Embryonic facial prominence (tissue), 1 donor: Measurements from ENCODE around the gene TSNAXIP1.
"Not testable (repeated sequence)": the region's sequence is repeated elsewhere in the genome, so short reads cannot be mapped to it uniquely, and the experiment has no call there.

ENCODE experiments used
- DNase-seq: peaks from one replicate; pipeline ENCODE4 v3.0.0-alpha.2; 2016; ENCODE audit errors: extremely low spot score

TSNAXIP1 gene

GRCh38 chr16:67833415-67834241 lies 26.9 kb downstream of the TSNAXIP1 start:
- DNase-seq, result peak; percentile 76

- DNase-seq, result no peak
Observed at GRCh38 chr16:67834242-67834614, 27.5 kb downstream of the TSNAXIP1 start.

- DNase-seq, result not testable (repeated sequence)
Observed at GRCh38 chr16:67837190-67837589, 30.5 kb downstream of the TSNAXIP1 start.

- no peak for DNase-seq
Observed at GRCh38 chr16:67837811-67838210, 31.1 kb downstream of the TSNAXIP1 start.

GRCh38 chr16:67841198-67841815 lies 34.6 kb downstream of the TSNAXIP1 start:
- DNase-seq, result no peak

- DNase-seq, result peak; percentile 94
Observed at GRCh38 chr16:67841816-67842508, 35.3 kb downstream of the TSNAXIP1 start, which contains the start of gene THAP11. THAP11 (plus strand) TSS chr16:67842320; CDS start chr16:67842555, 235 bp downstream.

- no peak for DNase-seq
Observed at GRCh38 chr16:67842509-67843342, 36.0 kb downstream of the TSNAXIP1 start.

GRCh38 chr16:67843343-67843765 lies 36.7 kb downstream of the TSNAXIP1 start:
- no peak for DNase-seq

- no peak for DNase-seq
Observed at GRCh38 chr16:67844497-67844896, 37.8 kb downstream of the TSNAXIP1 start.

- DNase-seq, result no peak
Observed at GRCh38 chr16:67845291-67846062, 38.8 kb downstream of the TSNAXIP1 start.

- DNase-seq, result no peak
Observed at GRCh38 chr16:67846063-67846319, 39.3 kb downstream of the TSNAXIP1 start.

- peak; percentile 88 for DNase-seq
Observed at GRCh38 chr16:67846320-67847063, 39.8 kb downstream of the TSNAXIP1 start, which contains the start of gene NUTF2. NUTF2 (plus strand) TSS chr16:67846933; CDS start chr16:67865131, 18,198 bp downstream.

GRCh38 chr16:67847064-67847861 lies 40.6 kb downstream of the TSNAXIP1 start, which contains the start of gene CENPT:
CENPT (minus strand) TSS chr16:67847693; CDS start chr16:67833859, 13,834 bp downstream.
- no peak for DNase-seq

- no peak for DNase-seq
Observed at GRCh38 chr16:67848118-67848517, 41.4 kb downstream of the TSNAXIP1 start.

- no peak for DNase-seq
Observed at GRCh38 chr16:67853670-67854069, 47.0 kb downstream of the TSNAXIP1 start.

- no peak for DNase-seq
Observed at GRCh38 chr16:67855789-67856188, 49.1 kb downstream of the TSNAXIP1 start.

- no peak for DNase-seq
Observed at GRCh38 chr16:67856927-67857546, 50.3 kb downstream of the TSNAXIP1 start.

GRCh38 chr16:67857547-67858233 lies 51.0 kb downstream of the TSNAXIP1 start:
- no peak for DNase-seq
